HL-60 (cell line): ENCODE measurements around the gene SERPINA1.

Source experiments
- POLR2AphosphoS5 ChIP-seq: IDR thresholded peaks from 2 replicates; pipeline ENCODE4 v1.6.1; 2012; ENCODE audit warnings: low read depth
- TF ChIP-seq, protein P1 (sequence below): IDR thresholded peaks from one replicate; pipeline ENCODE4 v1.5.1; 2011; ENCODE audit warnings: low read length, control low read depth, inconsistent platforms; ENCODE audit not compliant: insufficient read depth
- TF ChIP-seq, protein P2 (sequence below): IDR thresholded peaks from 2 replicates; pipeline ENCODE4 v1.6.1; 2012; ENCODE audit warnings: low read depth; ENCODE audit not compliant: insufficient replicate concordance

DNA sequence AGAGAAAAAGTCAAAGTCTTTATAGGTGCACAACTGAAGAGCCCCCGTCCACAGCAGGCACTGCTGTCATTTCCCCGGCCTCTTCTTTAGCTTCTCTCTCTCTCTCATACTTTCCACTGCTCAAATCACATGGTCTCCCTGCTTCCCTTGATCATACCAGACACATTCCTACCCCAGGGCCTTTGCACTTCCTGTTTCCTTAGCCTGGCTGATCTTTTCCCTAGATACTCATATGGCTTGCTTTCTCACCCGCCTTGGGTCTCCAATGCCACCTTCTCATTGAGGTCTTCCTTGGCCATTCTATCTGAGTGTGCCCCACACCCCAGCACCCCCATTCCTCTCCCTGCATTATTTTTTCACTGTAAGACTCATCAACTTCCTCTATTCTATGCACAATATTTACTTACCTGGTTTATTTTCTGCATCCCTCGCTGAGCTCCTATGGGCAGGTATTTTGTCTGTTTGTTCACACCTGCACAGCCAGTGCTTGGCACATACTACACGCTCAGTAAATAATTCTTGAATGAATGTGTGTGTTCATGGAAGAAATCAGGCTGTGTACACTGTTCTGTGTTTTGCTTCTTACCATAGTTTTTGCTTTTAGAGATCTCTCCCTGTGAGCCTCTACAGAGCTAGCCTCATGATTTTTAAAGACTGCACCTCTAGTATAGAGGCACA, 31.9 kb downstream of the SERPINA1 start:
- TF ChIP-seq, protein P1, sequence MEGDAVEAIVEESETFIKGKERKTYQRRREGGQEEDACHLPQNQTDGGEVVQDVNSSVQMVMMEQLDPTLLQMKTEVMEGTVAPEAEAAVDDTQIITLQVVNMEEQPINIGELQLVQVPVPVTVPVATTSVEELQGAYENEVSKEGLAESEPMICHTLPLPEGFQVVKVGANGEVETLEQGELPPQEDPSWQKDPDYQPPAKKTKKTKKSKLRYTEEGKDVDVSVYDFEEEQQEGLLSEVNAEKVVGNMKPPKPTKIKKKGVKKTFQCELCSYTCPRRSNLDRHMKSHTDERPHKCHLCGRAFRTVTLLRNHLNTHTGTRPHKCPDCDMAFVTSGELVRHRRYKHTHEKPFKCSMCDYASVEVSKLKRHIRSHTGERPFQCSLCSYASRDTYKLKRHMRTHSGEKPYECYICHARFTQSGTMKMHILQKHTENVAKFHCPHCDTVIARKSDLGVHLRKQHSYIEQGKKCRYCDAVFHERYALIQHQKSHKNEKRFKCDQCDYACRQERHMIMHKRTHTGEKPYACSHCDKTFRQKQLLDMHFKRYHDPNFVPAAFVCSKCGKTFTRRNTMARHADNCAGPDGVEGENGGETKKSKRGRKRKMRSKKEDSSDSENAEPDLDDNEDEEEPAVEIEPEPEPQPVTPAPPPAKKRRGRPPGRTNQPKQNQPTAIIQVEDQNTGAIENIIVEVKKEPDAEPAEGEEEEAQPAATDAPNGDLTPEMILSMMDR: no peak
- TF ChIP-seq, protein P2, sequence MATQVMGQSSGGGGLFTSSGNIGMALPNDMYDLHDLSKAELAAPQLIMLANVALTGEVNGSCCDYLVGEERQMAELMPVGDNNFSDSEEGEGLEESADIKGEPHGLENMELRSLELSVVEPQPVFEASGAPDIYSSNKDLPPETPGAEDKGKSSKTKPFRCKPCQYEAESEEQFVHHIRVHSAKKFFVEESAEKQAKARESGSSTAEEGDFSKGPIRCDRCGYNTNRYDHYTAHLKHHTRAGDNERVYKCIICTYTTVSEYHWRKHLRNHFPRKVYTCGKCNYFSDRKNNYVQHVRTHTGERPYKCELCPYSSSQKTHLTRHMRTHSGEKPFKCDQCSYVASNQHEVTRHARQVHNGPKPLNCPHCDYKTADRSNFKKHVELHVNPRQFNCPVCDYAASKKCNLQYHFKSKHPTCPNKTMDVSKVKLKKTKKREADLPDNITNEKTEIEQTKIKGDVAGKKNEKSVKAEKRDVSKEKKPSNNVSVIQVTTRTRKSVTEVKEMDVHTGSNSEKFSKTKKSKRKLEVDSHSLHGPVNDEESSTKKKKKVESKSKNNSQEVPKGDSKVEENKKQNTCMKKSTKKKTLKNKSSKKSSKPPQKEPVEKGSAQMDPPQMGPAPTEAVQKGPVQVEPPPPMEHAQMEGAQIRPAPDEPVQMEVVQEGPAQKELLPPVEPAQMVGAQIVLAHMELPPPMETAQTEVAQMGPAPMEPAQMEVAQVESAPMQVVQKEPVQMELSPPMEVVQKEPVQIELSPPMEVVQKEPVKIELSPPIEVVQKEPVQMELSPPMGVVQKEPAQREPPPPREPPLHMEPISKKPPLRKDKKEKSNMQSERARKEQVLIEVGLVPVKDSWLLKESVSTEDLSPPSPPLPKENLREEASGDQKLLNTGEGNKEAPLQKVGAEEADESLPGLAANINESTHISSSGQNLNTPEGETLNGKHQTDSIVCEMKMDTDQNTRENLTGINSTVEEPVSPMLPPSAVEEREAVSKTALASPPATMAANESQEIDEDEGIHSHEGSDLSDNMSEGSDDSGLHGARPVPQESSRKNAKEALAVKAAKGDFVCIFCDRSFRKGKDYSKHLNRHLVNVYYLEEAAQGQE: no peak
- TF ChIP-seq POLR2AphosphoS5: no peak
